GM11168 (cell line): ENCODE results near the gene HTR6.

Source experiments
- in situ Hi-C: fragments of 300-500 bp; cut with MboI; formaldehyde crosslinking; loops from one replicate; pipeline ENCODE4 v1.12.0; 2022; ENCODE audit warnings: low sequenced_read_pairs; ENCODE audit not compliant: unreplicated experiment

Gene HTR6

DNA sequence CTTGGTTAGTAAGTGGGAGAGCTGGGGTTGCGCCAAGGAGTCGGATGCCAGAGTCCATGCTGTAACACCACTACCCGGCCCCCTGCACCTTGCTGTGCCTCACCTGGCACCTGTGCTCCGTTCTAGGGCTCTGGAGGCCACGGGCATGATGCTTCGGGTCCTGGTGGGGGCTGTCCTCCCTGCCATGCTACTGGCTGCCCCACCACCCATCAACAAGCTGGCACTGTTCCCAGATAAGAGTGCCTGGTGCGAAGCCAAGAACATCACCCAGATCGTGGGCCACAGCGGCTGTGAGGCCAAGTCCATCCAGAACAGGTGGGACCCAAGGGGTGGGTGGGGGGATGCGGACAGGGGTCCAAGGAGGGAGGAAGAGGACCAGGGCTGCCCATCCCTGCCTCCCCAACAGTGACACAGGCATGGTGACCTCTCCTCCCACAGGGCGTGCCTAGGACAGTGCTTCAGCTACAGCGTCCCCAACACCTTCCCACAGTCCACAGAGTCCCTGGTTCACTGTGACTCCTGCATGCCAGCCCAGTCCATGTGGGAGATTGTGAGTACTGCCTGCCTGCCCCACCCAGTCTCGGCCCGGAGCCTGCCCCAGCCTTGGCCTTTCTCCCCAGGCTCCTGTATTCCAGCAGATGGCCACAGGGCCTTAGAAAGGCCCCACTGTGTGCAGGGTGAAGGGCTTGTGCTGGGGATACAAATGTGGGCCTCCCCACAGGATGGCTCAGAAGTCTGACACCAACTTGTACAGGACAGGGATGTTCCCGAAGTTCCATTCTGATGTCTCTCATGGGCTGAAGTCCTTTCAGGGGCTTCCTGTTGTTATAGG lies 9.6 kb upstream of the HTR6 start:
- in situ Hi-C loops = no loop called here

DNA sequence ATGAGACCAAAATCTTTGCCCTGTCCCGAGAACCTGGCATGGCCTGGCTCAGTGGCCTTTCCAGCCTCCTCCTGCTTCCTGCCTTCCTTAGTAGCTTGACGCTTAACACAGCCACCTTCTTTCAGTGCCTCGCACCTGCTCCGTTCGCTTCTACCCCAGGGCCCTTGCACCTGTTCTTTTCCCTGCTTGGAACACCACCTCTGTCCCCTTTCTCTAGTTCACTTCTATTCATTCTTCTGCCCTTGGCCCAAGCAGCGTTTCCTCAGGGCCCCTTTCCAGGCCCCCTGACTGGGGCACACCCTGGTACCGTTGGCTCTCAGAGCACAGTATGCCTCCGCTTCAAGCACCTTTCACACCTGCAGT lies 9.0 kb upstream of the HTR6 start:
- in situ Hi-C loops = no loop called here

DNA sequence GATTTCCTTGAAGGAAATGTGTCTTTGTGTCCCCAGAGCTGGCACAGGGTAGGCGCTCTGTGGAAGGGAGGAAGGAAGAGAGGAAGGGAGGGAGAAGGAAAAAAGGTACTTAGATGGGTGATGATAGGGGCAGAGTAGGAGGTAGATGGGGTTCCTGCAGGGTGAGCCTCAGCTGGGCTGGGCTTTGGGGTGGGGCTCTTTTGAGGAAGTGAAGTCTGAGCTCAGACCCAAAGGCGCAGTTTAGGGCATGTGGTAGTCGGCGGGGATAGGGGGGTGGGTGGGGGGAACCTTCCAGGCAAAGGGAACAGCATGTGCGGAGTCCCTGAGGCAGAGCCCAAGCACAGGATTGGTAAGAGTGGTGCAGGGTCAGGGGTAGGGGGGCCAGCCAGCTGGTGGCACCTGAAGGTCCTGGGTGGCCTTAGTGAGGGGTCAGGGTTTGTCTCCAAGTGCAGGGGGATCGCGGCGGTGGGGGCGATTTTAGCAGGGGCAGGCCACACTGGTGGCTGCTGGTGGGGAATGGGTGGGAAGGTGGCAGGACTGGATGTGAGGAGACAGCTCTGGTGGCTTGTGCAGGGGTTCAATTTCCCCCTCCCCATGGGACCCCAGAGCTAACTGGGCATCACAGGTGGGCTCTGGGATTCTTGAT lies 8.4 kb upstream of the HTR6 start:
- in situ Hi-C loops = no loop called here

DNA sequence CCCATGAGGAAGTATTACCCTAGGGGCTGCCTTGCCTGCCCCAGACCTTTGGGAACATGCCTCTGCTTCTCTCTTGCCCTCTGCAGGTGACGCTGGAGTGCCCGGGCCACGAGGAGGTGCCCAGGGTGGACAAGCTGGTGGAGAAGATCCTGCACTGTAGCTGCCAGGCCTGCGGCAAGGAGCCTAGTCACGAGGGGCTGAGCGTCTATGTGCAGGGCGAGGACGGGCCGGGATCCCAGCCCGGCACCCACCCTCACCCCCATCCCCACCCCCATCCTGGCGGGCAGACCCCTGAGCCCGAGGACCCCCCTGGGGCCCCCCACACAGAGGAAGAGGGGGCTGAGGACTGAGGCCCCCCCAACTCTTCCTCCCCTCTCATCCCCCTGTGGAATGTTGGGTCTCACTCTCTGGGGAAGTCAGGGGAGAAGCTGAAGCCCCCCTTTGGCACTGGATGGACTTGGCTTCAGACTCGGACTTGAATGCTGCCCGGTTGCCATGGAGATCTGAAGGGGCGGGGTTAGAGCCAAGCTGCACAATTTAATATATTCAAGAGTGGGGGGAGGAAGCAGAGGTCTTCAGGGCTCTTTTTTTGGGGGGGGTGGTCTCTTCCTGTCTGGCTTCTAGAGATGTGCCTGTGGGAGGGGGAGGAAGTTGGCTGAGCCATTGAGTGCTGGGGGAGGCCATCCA lies 7.8 kb upstream of the HTR6 start:
- in situ Hi-C loops = no loop called here

DNA sequence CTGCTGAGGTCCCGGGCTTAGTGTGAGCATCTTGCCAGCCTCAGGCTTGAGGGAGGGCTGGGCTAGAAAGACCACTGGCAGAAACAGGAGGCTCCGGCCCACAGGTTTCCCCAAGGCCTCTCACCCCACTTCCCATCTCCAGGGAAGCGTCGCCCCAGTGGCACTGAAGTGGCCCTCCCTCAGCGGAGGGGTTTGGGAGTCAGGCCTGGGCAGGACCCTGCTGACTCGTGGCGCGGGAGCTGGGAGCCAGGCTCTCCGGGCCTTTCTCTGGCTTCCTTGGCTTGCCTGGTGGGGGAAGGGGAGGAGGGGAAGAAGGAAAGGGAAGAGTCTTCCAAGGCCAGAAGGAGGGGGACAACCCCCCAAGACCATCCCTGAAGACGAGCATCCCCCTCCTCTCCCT lies 7.2 kb upstream of the HTR6 start:
- in situ Hi-C loops = no loop called here

DNA sequence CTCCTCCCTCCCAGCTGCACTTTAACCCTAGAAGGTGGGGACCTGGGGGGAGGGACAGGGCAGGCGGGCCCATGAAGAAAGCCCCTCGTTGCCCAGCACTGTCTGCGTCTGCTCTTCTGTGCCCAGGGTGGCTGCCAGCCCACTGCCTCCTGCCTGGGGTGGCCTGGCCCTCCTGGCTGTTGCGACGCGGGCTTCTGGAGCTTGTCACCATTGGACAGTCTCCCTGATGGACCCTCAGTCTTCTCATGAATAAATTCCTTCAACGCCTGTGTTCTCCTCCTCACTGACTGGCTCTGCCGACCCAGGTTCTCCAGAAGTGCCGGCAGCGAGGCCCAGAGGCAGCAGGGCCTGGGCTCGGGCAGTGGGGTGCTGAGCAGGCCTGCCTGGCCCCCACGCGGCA lies 6.5 kb upstream of the HTR6 start:
- in situ Hi-C loops = no loop called here

DNA sequence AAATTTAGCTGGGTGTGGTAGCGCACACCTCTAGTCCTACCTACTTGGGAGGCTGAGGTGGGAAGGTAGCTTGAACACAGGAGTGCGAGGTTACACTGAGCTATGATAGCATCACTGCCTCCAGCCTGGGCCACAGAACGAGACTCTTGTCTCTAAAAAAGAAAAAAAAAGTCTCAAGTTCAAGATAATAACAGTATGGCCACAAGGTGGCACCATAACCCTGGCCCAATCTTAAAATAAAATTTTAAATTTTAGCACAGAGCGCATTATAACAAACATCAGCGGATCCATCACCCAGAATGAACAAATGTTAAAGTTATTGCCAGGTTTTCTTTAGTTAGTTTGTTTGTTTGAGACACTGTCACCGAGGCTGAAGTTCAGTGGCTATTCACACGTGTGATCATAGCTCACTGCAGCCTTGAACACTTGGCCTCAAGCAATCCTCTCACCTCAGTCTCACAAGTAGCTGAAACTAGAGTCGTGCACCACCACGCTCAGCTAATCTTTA lies 2.9 kb upstream of the HTR6 start:
- in situ Hi-C loops = loop anchor here (5.0 kb wide), 1 partner anchor 36 kb away; no protein-coding TSS in a partner anchor

DNA sequence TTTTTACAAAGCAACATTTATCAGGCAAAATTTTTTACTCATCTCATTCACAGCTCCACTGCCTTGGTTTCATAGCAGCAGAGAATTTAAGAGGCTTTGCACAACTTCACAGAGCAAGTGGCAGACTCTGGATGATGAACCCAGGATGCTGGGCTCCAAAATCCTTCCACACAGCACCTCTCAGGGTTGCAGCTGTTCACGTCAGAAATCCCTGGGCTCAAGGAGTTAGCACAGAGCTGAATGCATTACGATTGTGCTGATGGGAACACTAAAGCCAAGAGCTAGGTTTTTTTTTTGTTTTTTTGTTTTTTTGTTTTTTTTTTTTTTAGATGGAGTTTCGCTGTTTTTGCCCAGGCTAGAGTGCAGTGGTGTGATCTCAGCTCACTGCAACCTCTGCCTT lies 2.4 kb upstream of the HTR6 start:
- in situ Hi-C loops = loop anchor here (5.0 kb wide), 1 partner anchor 35 kb away; no protein-coding TSS in a partner anchor

DNA sequence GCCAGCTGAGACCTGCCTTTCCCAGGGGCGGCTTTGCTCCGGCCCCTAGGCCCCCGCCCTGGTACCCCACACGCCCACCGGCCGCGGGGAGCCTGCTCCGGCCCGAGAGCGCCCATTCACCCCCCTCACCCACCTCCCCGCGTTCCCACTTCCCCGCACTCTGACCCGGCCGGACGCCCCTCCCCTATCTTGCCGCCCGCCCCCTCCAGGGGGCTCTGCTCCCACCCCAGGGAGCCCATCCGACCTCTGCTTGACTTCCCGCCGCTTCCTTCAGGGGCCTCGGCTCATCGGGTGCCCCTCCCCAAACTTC lies 466 bp downstream of the HTR6 start:
- in situ Hi-C loops = no loop called here

DNA sequence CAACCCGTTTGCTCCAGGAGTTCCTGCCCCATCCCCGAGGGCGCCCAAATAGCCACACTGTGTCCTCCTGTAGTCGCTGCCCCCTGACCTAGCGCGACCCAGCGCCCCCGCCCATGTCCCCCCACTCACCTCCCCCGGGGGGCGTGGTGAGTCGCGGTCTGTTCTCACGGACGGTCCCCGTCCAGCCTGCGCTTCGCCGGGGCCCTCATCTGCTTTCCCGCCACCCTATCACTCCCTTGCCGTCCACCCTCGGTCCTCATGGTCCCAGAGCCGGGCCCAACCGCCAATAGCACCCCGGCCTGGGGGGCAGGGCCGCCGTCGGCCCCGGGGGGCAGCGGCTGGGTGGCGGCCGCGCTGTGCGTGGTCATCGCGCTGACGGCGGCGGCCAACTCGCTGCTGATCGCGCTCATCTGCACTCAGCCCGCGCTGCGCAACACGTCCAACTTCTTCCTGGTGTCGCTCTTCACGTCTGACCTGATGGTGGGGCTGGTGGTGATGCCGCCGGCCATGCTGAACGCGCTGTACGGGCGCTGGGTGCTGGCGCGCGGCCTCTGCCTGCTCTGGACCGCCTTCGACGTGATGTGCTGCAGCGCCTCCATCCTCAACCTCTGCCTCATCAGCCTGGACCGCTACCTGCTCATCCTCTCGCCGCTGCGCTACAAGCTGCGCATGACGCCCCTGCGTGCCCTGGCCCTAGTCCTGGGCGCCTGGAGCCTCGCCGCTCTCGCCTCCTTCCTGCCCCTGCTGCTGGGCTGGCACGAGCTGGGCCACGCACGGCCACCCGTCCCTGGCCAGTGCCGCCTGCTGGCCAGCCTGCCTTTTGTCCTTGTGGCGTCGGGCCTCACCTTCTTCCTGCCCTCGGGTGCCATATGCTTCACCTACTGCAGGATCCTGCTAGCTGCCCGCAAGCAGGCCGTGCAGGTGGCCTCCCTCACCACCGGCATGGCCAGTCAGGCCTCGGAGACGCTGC lies 1.1 kb downstream of the HTR6 start:
- in situ Hi-C loops = no loop called here

DNA sequence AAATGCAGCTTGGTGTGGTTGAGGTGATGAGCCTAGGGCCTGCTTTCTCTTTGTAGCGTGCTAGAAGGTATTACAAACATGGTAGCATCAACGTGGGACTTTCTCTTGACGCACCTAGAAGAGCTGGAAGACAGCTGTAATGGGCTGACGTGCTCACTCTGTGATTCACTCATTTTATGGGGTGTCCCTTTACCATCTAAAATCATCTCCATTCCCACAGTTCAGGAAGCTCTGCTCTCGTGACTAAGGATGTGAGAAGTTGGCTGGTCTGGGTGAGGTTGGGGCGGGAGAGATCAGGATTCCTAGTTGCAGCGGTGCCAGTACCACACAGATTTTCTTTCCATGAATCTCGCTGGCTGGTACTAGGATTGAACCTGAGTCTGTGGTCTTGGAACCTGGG lies 4.2 kb downstream of the HTR6 start:
- in situ Hi-C loops = no loop called here

DNA sequence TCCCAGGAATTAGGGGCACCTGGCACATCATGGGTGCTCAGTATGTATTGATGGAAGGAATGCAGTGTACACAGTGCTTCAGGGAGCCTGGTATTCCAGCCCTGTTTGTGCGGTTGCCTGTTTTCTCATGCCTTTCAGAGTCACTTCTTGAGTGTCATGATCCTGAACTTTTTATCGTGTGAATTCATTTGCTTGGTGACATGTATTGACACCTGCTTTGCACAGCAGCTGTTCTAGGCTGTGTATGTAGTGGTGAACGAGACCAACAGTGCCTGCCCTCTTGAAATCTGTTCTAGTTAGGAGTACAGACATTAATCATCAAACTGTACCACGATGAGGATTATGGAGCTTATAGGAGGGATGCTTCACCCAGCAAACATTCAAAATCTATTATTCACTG lies 6.1 kb downstream of the HTR6 start:
- in situ Hi-C loops = no loop called here

DNA sequence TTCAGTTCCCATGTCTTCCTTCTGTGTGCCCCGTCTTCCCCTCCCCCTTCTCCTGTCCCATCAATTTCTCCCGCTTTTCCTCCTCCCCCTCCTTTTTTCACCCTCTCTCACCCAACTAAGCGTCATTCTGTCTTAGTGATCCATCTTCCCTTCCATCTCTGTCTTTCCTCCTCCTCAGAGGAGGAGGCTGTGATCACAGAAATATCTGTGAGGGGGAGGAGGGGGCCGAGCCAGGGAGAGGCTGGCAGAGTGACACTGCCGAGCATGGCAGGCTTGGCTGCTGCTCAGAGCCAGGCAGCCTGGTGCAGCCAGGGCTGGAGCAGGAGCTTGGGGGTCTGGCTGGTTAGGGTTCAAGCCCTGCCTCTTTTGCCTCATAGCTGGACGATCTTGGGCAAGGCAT lies 7.6 kb downstream of the HTR6 start:
- in situ Hi-C loops = no loop called here

DNA sequence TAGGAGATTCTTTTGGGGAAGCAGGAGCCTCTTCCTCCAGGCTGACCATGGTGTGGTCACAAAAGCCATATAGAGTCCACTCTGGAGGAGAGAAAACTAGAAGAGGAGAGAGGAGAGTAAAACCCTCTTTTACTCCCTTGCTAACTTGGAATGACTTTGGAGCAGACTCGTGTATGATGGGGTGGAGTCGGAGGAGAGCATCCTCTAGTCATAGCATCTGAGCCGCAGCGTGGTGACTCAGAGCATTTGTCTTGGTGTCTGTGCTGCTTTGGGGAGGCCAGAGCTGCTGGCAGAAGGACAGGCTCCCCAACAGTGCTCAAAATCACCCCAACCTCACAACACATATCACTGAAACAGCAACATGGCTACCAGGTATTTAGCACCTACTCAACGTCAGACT lies 11.1 kb downstream of the HTR6 start:
- in situ Hi-C loops = no loop called here

DNA sequence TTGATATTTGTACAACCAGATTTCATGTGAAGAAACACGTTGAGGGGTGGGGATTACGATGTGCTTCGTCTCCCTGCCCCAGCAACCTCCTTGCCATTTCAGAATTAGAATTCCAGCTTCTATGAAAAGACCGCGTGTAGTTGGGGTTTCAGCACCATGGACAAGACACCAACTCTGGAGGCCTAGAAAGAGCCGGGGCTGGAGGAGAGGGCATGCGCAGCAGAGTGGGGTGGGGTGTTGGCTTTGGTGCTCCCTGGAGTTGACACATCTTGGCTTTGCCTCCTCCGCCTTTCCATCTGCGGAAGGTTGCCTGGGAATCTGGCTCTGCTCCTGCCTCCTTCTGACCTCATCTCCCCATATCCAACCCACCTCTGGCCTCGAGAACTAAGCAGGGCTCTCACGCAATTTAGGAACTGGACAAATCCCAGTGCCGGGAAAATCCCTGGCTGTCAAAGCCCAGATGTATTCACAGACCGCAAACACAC lies 11.8 kb downstream of the HTR6 start:
- in situ Hi-C loops = no loop called here

DNA sequence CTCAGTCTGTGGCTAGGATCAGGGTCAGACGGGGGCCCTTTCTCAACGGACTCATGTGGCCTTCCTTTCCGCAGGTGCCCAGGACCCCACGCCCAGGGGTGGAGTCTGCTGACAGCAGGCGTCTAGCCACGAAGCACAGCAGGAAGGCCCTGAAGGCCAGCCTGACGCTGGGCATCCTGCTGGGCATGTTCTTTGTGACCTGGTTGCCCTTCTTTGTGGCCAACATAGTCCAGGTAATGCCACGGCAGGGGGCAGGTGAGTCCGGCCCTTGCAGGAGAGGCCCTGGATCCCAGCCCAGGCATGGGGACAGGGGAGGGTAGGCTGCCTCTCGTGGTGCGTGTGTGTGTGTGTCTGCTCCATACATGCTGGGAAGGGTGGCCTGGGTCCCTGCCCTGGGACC lies 13.8 kb downstream of the HTR6 start:
- in situ Hi-C loops = no loop called here

DNA sequence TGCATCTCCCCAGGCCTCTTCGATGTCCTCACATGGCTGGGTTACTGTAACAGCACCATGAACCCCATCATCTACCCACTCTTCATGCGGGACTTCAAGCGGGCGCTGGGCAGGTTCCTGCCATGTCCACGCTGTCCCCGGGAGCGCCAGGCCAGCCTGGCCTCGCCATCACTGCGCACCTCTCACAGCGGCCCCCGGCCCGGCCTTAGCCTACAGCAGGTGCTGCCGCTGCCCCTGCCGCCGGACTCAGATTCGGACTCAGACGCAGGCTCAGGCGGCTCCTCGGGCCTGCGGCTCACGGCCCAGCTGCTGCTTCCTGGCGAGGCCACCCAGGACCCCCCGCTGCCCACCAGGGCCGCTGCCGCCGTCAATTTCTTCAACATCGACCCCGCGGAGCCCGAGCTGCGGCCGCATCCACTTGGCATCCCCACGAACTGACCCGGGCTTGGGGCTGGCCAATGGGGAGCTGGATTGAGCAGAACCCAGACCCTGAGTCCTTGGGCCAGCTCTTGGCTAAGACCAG lies 14.3 kb downstream of the HTR6 start:
- in situ Hi-C loops = no loop called here

DNA sequence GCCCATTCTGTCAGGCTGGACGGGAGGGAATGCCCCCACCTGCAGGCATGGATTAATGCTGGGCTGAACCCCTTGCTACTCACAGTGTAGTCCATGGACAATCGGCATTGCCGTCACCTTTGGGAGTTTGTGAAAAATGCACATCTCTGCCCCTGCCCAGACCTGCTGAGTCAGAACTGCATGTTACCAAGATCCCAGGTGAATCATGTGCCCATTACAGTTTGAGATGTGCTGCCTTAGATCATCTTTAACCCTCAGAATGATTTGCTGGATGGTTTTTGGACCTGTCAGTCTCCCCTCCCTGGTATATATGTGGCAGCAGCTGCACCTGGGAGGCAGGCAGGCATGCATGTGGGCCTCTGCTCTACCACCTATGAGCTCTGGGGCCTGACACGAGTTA lies 15.0 kb downstream of the HTR6 start:
- in situ Hi-C loops = no loop called here

DNA sequence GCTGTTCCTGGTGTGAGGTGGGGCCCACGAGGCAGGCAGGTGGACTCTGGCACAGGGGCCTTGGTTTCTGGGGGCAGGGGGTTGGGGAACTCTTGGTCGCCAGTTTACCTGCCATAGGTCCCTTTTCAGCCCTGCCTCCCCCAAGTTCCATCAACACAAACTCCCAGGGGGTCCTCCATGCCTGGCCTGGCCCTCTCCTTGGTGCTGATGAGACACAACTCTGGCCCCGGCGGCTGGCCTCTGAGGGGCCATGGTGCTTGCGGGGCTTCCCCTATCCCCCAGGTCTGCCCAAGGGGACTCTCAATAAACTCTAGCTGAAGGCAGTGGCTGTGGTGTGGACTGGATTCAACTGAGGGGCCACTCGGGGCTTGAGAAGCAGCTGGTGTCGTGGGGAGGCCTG lies 16.0 kb downstream of the HTR6 start:
- in situ Hi-C loops = no loop called here

DNA sequence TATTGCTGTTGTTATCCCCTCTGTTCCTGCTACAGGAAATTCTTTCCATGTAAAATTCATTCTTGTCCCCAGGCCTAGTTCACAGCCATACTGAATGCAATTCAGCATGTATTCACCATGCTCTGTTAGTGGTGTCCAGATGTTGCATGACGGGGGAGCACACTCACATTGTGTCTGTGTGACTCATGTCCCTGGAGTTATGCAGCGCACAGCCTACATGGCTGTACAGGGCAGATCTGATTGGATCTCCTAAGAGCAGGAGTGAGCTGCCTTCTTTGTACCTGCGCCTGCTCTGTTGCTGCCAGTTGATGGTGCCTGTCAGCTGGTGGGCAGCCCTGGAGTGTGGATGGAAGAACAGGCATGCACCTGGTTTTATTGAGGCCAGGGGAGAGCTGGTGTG lies 17.6 kb downstream of the HTR6 start:
- in situ Hi-C loops = no loop called here
